T-helper 1 cell treated with Interleukin-12 subunit alpha and Interleukin-12 subunit beta and Interleukin-4 antibody, amounts not matched to agents 30 μg/mL and 1 μg/mL, for 36 hours (primary cell): Measurements from ENCODE around the gene CLP1.
A peak's percentile ranks its signal among the peaks of the same experiment; 100 is the strongest.

ENCODE experiments used
- H3K27ac Mint-ChIP-seq: one replicate; pipeline ENCODE4 v1.8.0; 2021; ENCODE audit warnings: mild to moderate bottlenecking, mixed read lengths
- H3K27me3 Mint-ChIP-seq: one replicate; pipeline ENCODE4 v1.8.0; 2021; ENCODE audit warnings: low read depth, mixed read lengths
- H3K36me3 Mint-ChIP-seq: one replicate; pipeline ENCODE4 v1.8.0; 2021; ENCODE audit warnings: low read depth, mixed read lengths
- H3K4me1 Mint-ChIP-seq: one replicate; pipeline ENCODE4 v1.8.0; 2021; ENCODE audit warnings: low read depth, mixed read lengths
- H3K4me3 Mint-ChIP-seq: one replicate; pipeline ENCODE4 v1.8.0; 2021; ENCODE audit warnings: mild to moderate bottlenecking, moderate library complexity, mixed read lengths
- H3K9me3 Mint-ChIP-seq: one replicate; pipeline ENCODE4 v1.8.0; 2021; ENCODE audit warnings: mixed read lengths

CLP1 gene

GRCh38 chr11:57657194-57658022, at the start of gene CLP1:
Gene CLP1, plus strand, starts transcription at chr11:57657762. Its CDS starts 1,715 bp downstream, at chr11:57659477.
- peak within 1 kb of the TSS; percentile 94 for H3K4me3 Mint-ChIP-seq
- peak within 1 kb of the TSS; percentile 88 for H3K27ac Mint-ChIP-seq
- H3K27me3 Mint-ChIP-seq, result no peaks in the 10 kb centered on the region
- H3K9me3 Mint-ChIP-seq, result no peaks in the 10 kb centered on the region
- H3K4me1 Mint-ChIP-seq, result peaks cover 31% of the 10 kb centered on the region
- H3K36me3 Mint-ChIP-seq, result peaks cover 24% of the 10 kb centered on the region

DNA sequence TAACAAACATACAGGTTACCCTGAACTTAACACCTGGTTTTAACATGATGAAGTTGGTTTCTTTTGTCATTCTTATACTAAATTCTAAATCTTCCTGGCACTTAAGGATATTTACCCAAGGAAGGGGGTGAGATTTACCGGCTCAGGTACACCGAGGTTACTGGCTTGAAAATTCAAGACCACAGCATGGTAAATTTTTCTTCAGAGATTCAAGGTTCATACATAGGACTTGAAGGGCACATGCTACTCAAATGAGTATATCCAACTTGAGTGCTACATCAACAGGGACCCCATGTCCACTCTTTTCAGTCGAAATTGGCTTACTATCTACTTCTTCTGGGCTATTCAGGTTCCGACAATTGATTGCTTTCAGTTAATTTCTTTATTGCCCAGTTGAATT, 47.4 kb upstream of the CLP1 start:
- no peaks in the 10 kb centered on the region for H3K36me3 Mint-ChIP-seq
- no peaks in the 10 kb centered on the region for H3K9me3 Mint-ChIP-seq
- no peaks in the 10 kb centered on the region for H3K4me1 Mint-ChIP-seq
- no peak overlapping the region for H3K27ac Mint-ChIP-seq
- H3K27me3 Mint-ChIP-seq, result peaks cover 37% of the 10 kb centered on the region
- no peak overlapping the region for H3K4me3 Mint-ChIP-seq

DNA sequence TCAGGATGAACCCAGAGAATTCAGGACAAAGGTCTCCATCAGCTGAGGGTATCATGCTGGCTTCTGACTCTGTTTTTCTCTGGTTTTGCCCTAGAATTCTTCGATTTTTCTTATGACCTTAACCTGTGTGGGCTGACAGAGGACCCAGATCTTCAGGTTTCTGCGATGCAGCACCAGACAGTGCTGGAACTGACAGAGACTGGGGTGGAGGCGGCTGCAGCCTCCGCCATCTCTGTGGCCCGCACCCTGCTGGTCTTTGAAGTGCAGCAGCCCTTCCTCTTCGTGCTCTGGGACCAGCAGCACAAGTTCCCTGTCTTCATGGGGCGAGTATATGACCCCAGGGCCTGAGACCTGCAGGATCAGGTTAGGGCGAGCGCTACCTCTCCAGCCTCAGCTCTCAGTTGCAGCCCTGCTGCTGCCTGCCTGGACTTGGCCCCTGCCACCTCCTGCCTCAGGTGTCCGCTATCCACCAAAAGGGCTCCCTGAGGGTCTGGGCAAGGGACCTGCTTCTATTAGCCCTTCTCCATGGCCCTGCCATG, 43.3 kb upstream of the CLP1 start:
- Mint-ChIP-seq H3K9me3 (no peaks in the 10 kb centered on the region), H3K4me1 (no peaks in the 10 kb centered on the region), H3K27ac (no peak overlapping the region), H3K4me3 (no peak overlapping the region), H3K36me3 (no peaks in the 10 kb centered on the region), H3K27me3 (peaks cover 13% of the 10 kb centered on the region)

GRCh38 chr11:57615308-57615707, 42.3 kb upstream of the CLP1 start:
- Mint-ChIP-seq H3K4me1 (no peaks in the 10 kb centered on the region), H3K36me3 (no peaks in the 10 kb centered on the region), H3K4me3 (no peak overlapping the region)

GRCh38 chr11:57616595-57616994, 41.0 kb upstream of the CLP1 start:
- Mint-ChIP-seq H3K27me3 (no peaks in the 10 kb centered on the region), H3K27ac (no peak overlapping the region), H3K4me3 (no peak overlapping the region), H3K4me1 (no peaks in the 10 kb centered on the region), H3K9me3 (peaks cover 9% of the 10 kb centered on the region), H3K36me3 (no peaks in the 10 kb centered on the region)

More at GRCh38 chr11:57615308-57615707, 42.3 kb upstream of the CLP1 start:
- no peak overlapping the region for H3K27ac Mint-ChIP-seq
- H3K27me3 Mint-ChIP-seq, result peaks cover 6% of the 10 kb centered on the region
- H3K9me3 Mint-ChIP-seq, result peaks cover 6% of the 10 kb centered on the region

GRCh38 chr11:57618438-57618837, 39.1 kb upstream of the CLP1 start:
- Mint-ChIP-seq H3K27me3 (no peaks in the 10 kb centered on the region), H3K36me3 (no peaks in the 10 kb centered on the region), H3K9me3 (peaks cover 9% of the 10 kb centered on the region), H3K4me3 (no peak overlapping the region), H3K27ac (no peak overlapping the region), H3K4me1 (no peaks in the 10 kb centered on the region)

GRCh38 chr11:57619331-57619730, 38.2 kb upstream of the CLP1 start:
- peaks cover 9% of the 10 kb centered on the region for H3K9me3 Mint-ChIP-seq
- H3K27me3 Mint-ChIP-seq, result no peaks in the 10 kb centered on the region
- H3K4me3 Mint-ChIP-seq, result no peak overlapping the region
- H3K27ac Mint-ChIP-seq, result no peak overlapping the region
- H3K36me3 Mint-ChIP-seq, result no peaks in the 10 kb centered on the region
- no peaks in the 10 kb centered on the region for H3K4me1 Mint-ChIP-seq

GRCh38 chr11:57620467-57620866, 37.1 kb upstream of the CLP1 start:
- no peak overlapping the region for H3K4me3 Mint-ChIP-seq
- H3K4me1 Mint-ChIP-seq, result no peaks in the 10 kb centered on the region
- peaks cover 9% of the 10 kb centered on the region for H3K9me3 Mint-ChIP-seq
- H3K36me3 Mint-ChIP-seq, result no peaks in the 10 kb centered on the region
- H3K27me3 Mint-ChIP-seq, result no peaks in the 10 kb centered on the region
- no peak overlapping the region for H3K27ac Mint-ChIP-seq

GRCh38 chr11:57622263-57622662, 35.3 kb upstream of the CLP1 start:
- peaks cover 9% of the 10 kb centered on the region for H3K9me3 Mint-ChIP-seq
- no peak overlapping the region for H3K4me3 Mint-ChIP-seq
- no peaks in the 10 kb centered on the region for H3K4me1 Mint-ChIP-seq
- H3K27ac Mint-ChIP-seq, result no peak overlapping the region
- no peaks in the 10 kb centered on the region for H3K27me3 Mint-ChIP-seq
- no peaks in the 10 kb centered on the region for H3K36me3 Mint-ChIP-seq

DNA sequence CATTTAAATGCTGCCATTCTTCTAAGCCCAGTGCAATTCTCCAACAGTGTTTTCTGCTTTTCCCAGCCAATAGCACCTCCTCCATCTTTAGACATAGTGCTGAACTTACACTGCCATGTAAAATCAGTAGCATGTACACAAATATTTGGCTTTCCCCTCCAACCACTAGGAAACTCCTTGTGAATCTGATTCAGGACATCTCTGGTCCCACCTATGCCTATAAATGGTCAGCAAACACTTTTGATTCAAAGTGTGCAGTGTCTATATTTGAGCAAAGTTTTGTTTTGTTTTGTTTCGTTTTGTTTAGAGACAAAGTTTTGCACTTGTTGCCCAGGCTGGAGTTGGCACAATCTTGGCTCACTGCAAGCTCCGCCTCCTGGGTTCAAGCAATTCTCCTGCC, 32.7 kb upstream of the CLP1 start:
- Mint-ChIP-seq H3K4me1 (no peaks in the 10 kb centered on the region), H3K9me3 (peaks cover 7% of the 10 kb centered on the region), H3K4me3 (no peak overlapping the region), H3K27me3 (peaks cover under 1% of the 10 kb centered on the region), H3K27ac (no peak overlapping the region), H3K36me3 (no peaks in the 10 kb centered on the region)

DNA sequence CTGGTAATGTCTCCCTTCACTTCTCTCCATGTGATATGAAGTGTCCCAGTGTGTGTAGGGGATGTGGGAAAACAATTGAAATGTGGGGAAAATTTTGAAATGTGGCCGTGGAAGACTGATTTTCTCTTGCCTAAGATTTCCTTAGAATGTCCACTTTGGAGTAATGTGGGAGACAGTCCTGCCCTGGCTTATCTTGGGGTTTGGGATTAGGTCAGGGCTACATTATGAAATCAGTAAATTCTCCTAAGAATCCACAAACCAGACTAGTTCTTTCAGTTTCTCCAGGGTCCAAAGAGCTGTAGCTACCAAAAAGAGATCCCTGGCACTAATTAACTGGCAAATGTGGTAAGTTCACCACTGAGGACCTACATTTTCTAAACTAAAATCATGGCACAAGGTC, 30.7 kb upstream of the CLP1 start:
- peaks cover 11% of the 10 kb centered on the region for H3K27me3 Mint-ChIP-seq
- H3K27ac Mint-ChIP-seq, result no peak overlapping the region
- H3K4me3 Mint-ChIP-seq, result no peak overlapping the region
- no peaks in the 10 kb centered on the region for H3K36me3 Mint-ChIP-seq
- no peaks in the 10 kb centered on the region for H3K4me1 Mint-ChIP-seq
- H3K9me3 Mint-ChIP-seq, result no peaks in the 10 kb centered on the region

GRCh38 chr11:57630171-57630570, 27.4 kb upstream of the CLP1 start:
- peaks cover 25% of the 10 kb centered on the region for H3K27me3 Mint-ChIP-seq
- no peaks in the 10 kb centered on the region for H3K9me3 Mint-ChIP-seq
- H3K36me3 Mint-ChIP-seq, result no peaks in the 10 kb centered on the region
- H3K27ac Mint-ChIP-seq, result no peak overlapping the region
- no peaks in the 10 kb centered on the region for H3K4me1 Mint-ChIP-seq
- no peak overlapping the region for H3K4me3 Mint-ChIP-seq

DNA sequence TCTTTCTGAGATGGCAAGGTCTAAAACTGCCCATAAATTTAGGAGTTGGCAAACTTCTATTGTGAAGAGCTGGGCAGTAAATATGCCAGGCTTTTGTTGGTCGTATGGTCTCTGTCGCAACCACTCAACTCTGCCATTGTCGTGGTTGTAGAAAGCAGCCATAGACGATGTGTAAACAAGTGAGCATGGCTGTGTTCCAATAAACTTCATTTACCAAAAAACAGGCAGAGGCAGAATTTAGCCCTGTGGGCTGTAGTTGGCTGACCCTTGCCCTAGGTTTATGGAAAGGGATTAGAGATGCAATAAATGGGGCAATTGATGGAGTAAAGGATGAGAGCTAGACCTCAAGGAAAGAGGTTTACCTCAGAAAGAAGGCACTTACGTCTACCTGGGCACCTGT, 25.4 kb upstream of the CLP1 start:
- Mint-ChIP-seq H3K4me1 (no peaks in the 10 kb centered on the region), H3K4me3 (no peak overlapping the region), H3K27me3 (peaks cover 28% of the 10 kb centered on the region), H3K9me3 (no peaks in the 10 kb centered on the region), H3K36me3 (no peaks in the 10 kb centered on the region), H3K27ac (no peak overlapping the region)

DNA sequence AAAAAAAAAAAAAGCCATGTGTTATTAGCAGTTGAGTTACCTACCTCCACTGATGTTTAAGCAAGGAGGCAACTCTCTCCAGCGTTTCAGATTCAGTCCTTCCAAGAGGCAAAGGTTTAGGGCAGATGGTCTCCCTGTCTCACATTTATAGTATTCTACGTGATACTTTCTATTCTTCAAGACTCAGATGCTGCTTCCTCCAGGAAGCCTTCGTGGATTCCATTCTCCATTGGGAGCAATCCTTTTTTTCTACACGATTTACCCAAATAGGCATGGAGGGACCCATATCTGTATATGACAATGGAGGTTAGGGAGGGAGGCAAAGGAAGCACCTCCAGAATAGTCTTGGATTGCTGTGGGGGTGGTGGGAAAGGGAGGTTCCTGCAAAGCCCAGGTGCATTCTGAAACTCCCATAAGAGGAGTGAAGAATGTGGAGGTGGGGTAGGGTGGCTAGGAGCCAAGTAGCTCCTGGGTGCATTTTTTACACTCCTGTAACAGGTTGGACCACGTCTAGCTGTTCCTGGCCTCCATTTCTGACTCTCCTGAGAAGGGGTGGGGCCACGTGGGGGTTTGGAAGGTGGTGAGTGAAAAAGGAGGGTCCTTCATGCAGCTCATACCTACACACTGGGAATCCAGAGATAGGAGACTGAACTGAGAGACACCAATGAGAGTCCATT, 24.0 kb upstream of the CLP1 start:
- Mint-ChIP-seq H3K4me3 (no peak overlapping the region), H3K36me3 (no peaks in the 10 kb centered on the region), H3K9me3 (no peaks in the 10 kb centered on the region), H3K27ac (no peak overlapping the region), H3K27me3 (peaks cover 32% of the 10 kb centered on the region), H3K4me1 (peaks cover 3% of the 10 kb centered on the region)

DNA sequence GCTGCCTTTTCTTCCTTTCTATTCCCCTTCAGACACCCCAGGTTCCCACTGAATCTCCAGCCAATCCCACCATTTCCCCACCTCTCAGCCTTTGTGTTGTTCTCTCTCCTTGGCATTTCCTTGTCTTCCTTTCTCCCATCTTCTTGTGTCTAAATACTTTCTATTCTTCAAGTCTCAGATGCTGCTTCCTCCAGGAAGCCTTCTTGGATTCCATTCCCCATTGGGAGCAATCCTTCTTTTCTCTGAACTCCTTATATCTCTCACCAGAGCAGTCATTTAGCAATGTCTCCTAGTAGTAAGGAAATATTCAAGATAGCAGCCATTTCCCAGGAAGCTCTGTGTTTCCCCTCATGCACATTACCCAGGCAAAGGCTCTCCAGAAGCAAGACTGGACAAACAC, 23.3 kb upstream of the CLP1 start:
- H3K9me3 Mint-ChIP-seq, result no peaks in the 10 kb centered on the region

More for the DNA sequence above, 23.3 kb upstream of the CLP1 start:
- Mint-ChIP-seq H3K27me3 (peaks cover 32% of the 10 kb centered on the region), H3K4me3 (no peak overlapping the region), H3K27ac (no peak overlapping the region), H3K36me3 (no peaks in the 10 kb centered on the region), H3K4me1 (peaks cover 8% of the 10 kb centered on the region)
